HG03558 (cell line): ENCODE data around the gene ZNF280C.

Experiments
- ATAC-seq: cut with Tn5 transposase; IDR thresholded peaks from one replicate; pipeline ENCODE4 v1.9.1; 2021; ENCODE audit warnings: moderate number of reproducible peaks; ENCODE audit not compliant: unreplicated experiment; ENCODE audit errors: extremely low read depth

The ZNF280C gene

GRCh38 chrX:130158311-130158710, 110.4 kb downstream of the ZNF280C start:
- ATAC-seq: no peak

DNA sequence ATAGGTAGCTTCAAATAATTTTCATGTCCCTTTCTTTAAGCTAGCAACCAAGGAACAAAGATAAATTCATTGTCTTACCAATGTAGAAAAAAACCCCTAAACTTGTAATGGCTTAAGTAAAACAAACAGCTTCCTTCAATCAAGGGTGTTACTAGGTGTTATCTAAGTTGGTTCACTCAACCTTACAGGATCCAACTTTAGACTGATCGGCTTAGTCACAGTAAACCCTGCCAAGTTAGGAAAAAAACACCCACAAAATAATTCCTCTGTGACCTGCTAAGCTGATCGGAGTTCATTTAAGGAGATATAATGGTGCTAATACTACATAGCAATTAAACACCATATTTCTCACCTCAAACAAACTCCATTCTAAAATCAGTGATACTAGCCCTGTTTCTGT, 113.1 kb downstream of the ZNF280C start:
- no peak for ATAC-seq
